SK-N-MC (cell line): Measurements from ENCODE around the gene OFD1.

ENCODE experiments used
- DNase-seq: peaks from one replicate; pipeline ENCODE4 v3.0.0-alpha.2; 2011; ENCODE audit warnings: low read depth, low spot score
- H3K27ac ChIP-seq: fragments of 200-600 bp; sonication (generic); 2 replicates; pipeline ENCODE4 v1.5.1; 2016; ENCODE audit warnings: mixed run types
- H3K36me3 ChIP-seq: fragments of 200-600 bp; sonication (generic); 2 replicates; pipeline ENCODE4 v1.6.1; 2017; ENCODE audit warnings: antibody characterized with exemption, low read length, mixed read lengths; ENCODE audit not compliant: insufficient read depth
- H3K4me3 ChIP-seq: fragments of 200-600 bp; sonication (generic); 2 replicates; pipeline ENCODE4 v1.5.1; 2016
- H3K9ac ChIP-seq: fragments of 200-600 bp; sonication (generic); 2 replicates; pipeline ENCODE4 v1.8.0; 2017; ENCODE audit warnings: mixed run types, mixed read lengths; ENCODE audit not compliant: insufficient read length
- H3K9me3 ChIP-seq: fragments of 200-600 bp; sonication (generic); 2 replicates; pipeline ENCODE4 v1.6.1; 2017; ENCODE audit warnings: low read depth, mild to moderate bottlenecking, antibody characterized with exemption, low read length, moderate library complexity, mixed read lengths
- EZH2 ChIP-seq: fragments of 200-600 bp; sonication (generic); IDR thresholded peaks from one replicate; pipeline ENCODE4 v1.6.1; 2017; ENCODE audit warnings: antibody characterized with exemption
- FOXP2 ChIP-seq: optimal IDR thresholded peaks from 2 replicates; pipeline ENCODE3; 2011; ENCODE audit warnings: mild to moderate bottlenecking, moderate library complexity; ENCODE audit not compliant: insufficient read depth; ENCODE audit errors: extremely low read length, control extremely low read depth
- POLR2AphosphoS5 ChIP-seq: IDR thresholded peaks from 2 replicates; pipeline ENCODE4 v1.6.1; 2012; ENCODE audit warnings: mild to moderate bottlenecking, low read depth, low read length, borderline replicate concordance

OFD1 gene

GRCh38 chrX:13805241-13805640 is 70.7 kb downstream of the OFD1 start:
- no peak for DNase-seq
- no peak overlapping the region for H3K27ac ChIP-seq
- no peaks in the 10 kb centered on the region for H3K36me3 ChIP-seq
- H3K4me3 ChIP-seq = no peak overlapping the region
- no peaks in the 10 kb centered on the region for H3K9me3 ChIP-seq
- TF ChIP-seq FOXP2 (no peak), POLR2AphosphoS5 (no peak), EZH2 (no peak)
- no peak overlapping the region for H3K9ac ChIP-seq

- no peak for DNase-seq
- TF ChIP-seq EZH2 = no peak
- TF ChIP-seq POLR2AphosphoS5 = no peak
- TF ChIP-seq FOXP2 = no peak
- Histone ChIP-seq H3K36me3 (no peaks in the 10 kb centered on the region), H3K4me3 (no peak overlapping the region), H3K9me3 (no peaks in the 10 kb centered on the region), H3K9ac (no peak overlapping the region), H3K27ac (no peak overlapping the region)
These were observed 73.7 kb downstream of the OFD1 start for GRCh38 chrX:13808293-13808692.

- no peaks in the 10 kb centered on the region for H3K9me3 ChIP-seq
- no peak for TF ChIP-seq FOXP2
- TF ChIP-seq EZH2 = no peak
- H3K4me3 ChIP-seq = no peak overlapping the region
- H3K27ac ChIP-seq = no peak overlapping the region
- no peak overlapping the region for H3K9ac ChIP-seq
- no peaks in the 10 kb centered on the region for H3K36me3 ChIP-seq
- no peak for DNase-seq
These were observed 74.3 kb downstream of the OFD1 start for GRCh38 chrX:13808865-13809264.

GRCh38 chrX:13815664-13816063 is 81.1 kb downstream of the OFD1 start:
- no peak overlapping the region for H3K9ac ChIP-seq
- no peaks in the 10 kb centered on the region for H3K36me3 ChIP-seq
- H3K9me3 ChIP-seq = no peaks in the 10 kb centered on the region
- H3K4me3 ChIP-seq = no peak overlapping the region
- DNase-seq = no peak
- no peak overlapping the region for H3K27ac ChIP-seq
- no peak for TF ChIP-seq EZH2
- no peak for TF ChIP-seq POLR2AphosphoS5
- TF ChIP-seq FOXP2 = no peak

- H3K4me3 ChIP-seq = no peak overlapping the region
- TF ChIP-seq EZH2 (no peak), FOXP2 (no peak), POLR2AphosphoS5 (no peak)
- no peaks in the 10 kb centered on the region for H3K36me3 ChIP-seq
These were observed 81.6 kb downstream of the OFD1 start for GRCh38 chrX:13816176-13816575.

GRCh38 chrX:13816643-13817627 is 82.4 kb downstream of the OFD1 start, which contains the start of gene GPM6B:
GPM6B (minus strand) TSS chrX:13817093; CDS start chrX:13816904, 189 bp downstream.
- Histone ChIP-seq H3K4me3 (no peak within 1 kb of the TSS), H3K9me3 (no peaks in the 10 kb centered on the region), H3K9ac (no peak within 1 kb of the TSS), H3K27ac (no peak within 1 kb of the TSS), H3K36me3 (no peaks in the 10 kb centered on the region)
- no peak for DNase-seq
- TF ChIP-seq POLR2AphosphoS5 (no peak), FOXP2 (no peak), EZH2 (no peak)

More at GRCh38 chrX:13816176-13816575, 81.6 kb downstream of the OFD1 start:
- H3K27ac ChIP-seq = no peak overlapping the region
- no peak overlapping the region for H3K9ac ChIP-seq
- no peaks in the 10 kb centered on the region for H3K9me3 ChIP-seq
- no peak for DNase-seq
